VCaP (cell line): ENCODE measurements around the gene ROPN1L.

ENCODE experiments used
- H3K27ac ChIP-seq: fragments of 450-650 bp; 2 replicates; pipeline ENCODE4 v1.5.1; 2017
- TF ChIP-seq, protein P1 (sequence below): fragments of 450-650 bp; conservative IDR thresholded peaks from 2 replicates; pipeline ENCODE4 v1.5.1; 2017; ENCODE audit warnings: mild to moderate bottlenecking, moderate library complexity

The ROPN1L gene

GRCh38 chr5:10418654-10419345 lies 22.9 kb upstream of the ROPN1L start:
- TF ChIP-seq, protein P1, sequence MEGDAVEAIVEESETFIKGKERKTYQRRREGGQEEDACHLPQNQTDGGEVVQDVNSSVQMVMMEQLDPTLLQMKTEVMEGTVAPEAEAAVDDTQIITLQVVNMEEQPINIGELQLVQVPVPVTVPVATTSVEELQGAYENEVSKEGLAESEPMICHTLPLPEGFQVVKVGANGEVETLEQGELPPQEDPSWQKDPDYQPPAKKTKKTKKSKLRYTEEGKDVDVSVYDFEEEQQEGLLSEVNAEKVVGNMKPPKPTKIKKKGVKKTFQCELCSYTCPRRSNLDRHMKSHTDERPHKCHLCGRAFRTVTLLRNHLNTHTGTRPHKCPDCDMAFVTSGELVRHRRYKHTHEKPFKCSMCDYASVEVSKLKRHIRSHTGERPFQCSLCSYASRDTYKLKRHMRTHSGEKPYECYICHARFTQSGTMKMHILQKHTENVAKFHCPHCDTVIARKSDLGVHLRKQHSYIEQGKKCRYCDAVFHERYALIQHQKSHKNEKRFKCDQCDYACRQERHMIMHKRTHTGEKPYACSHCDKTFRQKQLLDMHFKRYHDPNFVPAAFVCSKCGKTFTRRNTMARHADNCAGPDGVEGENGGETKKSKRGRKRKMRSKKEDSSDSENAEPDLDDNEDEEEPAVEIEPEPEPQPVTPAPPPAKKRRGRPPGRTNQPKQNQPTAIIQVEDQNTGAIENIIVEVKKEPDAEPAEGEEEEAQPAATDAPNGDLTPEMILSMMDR, result no peak
- no peak overlapping the region for H3K27ac ChIP-seq

GRCh38 chr5:10420468-10420867 lies 21.2 kb upstream of the ROPN1L start:
- no peak overlapping the region for H3K27ac ChIP-seq

GRCh38 chr5:10420932-10421331 lies 20.7 kb upstream of the ROPN1L start:
- TF ChIP-seq, protein P1, result no peak
- H3K27ac ChIP-seq, result no peak overlapping the region

More at GRCh38 chr5:10420468-10420867, 21.2 kb upstream of the ROPN1L start:
- TF ChIP-seq, protein P1, result no peak

DNA sequence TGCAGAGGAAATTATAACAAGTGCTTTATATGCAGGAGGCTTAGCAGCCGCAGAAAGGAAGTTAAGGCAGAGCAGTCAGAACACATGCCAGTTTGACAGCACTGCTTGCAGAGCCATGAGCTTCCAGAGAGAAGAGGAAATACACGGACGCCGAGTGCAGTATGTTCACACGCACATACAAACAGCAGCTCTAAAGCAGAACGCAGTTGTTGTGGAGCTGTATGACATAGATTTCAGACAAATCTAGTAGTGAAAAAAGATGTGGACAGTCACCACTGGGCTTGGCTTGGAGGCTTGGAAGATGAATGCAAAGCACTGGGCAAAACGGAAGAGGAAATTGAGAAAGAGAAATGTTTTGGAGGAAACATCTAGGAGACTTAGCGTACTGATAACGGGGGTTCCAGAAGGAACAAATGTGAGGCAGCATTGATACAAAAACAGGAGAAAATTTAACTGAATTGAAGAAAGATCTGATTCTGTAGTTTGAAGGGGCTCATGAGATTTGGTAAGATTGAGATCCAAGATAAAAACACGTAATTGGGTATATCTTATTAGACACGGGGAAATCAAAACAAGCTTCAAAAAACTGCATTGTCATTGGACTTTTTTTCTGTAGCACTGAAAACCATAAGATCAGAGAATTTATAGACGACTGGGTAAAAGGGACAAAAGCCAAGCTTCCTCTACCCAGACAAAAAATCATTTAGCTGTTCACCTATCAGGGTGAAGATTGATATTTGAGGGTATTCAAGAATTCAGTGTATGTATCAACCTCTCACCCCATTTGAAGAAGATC lies 19.6 kb upstream of the ROPN1L start:
- H3K27ac ChIP-seq, result no peak overlapping the region
- TF ChIP-seq, protein P1, result no peak

- no peak overlapping the region for H3K27ac ChIP-seq
- TF ChIP-seq, protein P1, result no peak
Observed at GRCh38 chr5:10423022-10423421, 18.7 kb upstream of the ROPN1L start.

- TF ChIP-seq, protein P1, result peak; percentile 86
- no peak overlapping the region for H3K27ac ChIP-seq
Observed at GRCh38 chr5:10424124-10424731, 17.5 kb upstream of the ROPN1L start.

- TF ChIP-seq, protein P1, result no peak
- peak overlapping the region; percentile 21 for H3K27ac ChIP-seq
Observed at GRCh38 chr5:10427201-10427600, 14.5 kb upstream of the ROPN1L start.
